ENCODE measurements around the gene FKBP4. TPM values are rescaled to one million over a fixed set of nuclear protein-coding genes. Genes with fewer than 3 reads are reported as not detected.
A peak's percentile ranks its signal among the peaks of the same experiment; 100 is the strongest.

The FKBP4 gene
- total and polyA plus RNA-seq, 9 of the 15 experiments (the other 6 are each of a cell fraction or from before 2014, with no cell fraction given), result 16.3 to 154 (median 90.1) TPM

- TF ChIP-seq, protein P1, sequence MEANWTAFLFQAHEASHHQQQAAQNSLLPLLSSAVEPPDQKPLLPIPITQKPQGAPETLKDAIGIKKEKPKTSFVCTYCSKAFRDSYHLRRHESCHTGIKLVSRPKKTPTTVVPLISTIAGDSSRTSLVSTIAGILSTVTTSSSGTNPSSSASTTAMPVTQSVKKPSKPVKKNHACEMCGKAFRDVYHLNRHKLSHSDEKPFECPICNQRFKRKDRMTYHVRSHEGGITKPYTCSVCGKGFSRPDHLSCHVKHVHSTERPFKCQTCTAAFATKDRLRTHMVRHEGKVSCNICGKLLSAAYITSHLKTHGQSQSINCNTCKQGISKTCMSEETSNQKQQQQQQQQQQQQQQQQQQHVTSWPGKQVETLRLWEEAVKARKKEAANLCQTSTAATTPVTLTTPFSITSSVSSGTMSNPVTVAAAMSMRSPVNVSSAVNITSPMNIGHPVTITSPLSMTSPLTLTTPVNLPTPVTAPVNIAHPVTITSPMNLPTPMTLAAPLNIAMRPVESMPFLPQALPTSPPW (CRISPR knock-in tag; IDR thresholded peaks at IDR 0.05), result peak; percentile 44; the same call in 1 of the 2 replicates
- TF ChIP-seq ZBTB5 (IDR thresholded peaks at IDR 0.05) (peak; percentile 87), CTBP1 (IDR thresholded peaks at IDR 0.05; ENCODE audit: borderline replicate concordance) (peak; percentile 91)
- TF ChIP-seq, protein P2, sequence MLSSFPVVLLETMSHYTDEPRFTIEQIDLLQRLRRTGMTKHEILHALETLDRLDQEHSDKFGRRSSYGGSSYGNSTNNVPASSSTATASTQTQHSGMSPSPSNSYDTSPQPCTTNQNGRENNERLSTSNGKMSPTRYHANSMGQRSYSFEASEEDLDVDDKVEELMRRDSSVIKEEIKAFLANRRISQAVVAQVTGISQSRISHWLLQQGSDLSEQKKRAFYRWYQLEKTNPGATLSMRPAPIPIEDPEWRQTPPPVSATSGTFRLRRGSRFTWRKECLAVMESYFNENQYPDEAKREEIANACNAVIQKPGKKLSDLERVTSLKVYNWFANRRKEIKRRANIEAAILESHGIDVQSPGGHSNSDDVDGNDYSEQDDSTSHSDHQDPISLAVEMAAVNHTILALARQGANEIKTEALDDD (IDR thresholded peaks at IDR 0.05), result no peak
Measured at GRCh38 chr12:2794736-2795289, at the start of gene FKBP4 (continued).

DNA sequence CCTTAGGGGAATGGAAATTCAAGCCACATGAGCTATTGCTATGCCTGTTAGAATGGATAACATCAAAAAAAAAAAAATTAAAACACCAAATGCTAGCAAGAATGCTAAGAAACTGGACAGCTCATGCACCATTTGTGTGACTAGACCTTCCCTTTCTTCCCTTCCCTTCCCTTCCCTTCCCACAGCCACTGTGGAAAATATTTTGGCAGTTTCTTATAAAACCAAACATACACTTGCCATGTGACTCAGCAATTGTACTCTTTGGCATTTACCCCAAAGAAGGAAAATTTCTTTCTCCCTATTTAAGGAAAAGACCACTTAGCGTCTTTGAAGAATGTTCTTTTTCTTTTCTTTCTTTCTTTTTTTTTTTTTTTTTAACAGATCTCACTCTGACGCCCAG, 49.1 kb upstream of the FKBP4 start:
- H4K20me1 ChIP-seq (replicated peaks; ENCODE audit: control insufficient read depth, insufficient read depth, low read length), result no peaks in the 10 kb centered on the region
- H3K27me3 ChIP-seq (ENCODE audit: control insufficient read depth in 2 of 2, insufficient read depth in 2 of 2, low read length in 2 of 2), result no peaks in the 10 kb centered on the region; a peak in 1 of 5 replicates
- FAIRE-seq (no peak), ATAC-seq (no peak), DNase-seq (ENCODE audit: extremely low read depth in 1 of 4, low spot score in 3 of 4) (no peak)
- H3K4me2 ChIP-seq (ENCODE audit: insufficient read depth, low read length), result no peak overlapping the region
- no peak overlapping the region for H3K9ac ChIP-seq (ENCODE audit: insufficient read depth in 1 of 2, low read depth in 2 of 2, low read length in 2 of 2)
- BruUV-seq (replicated peaks), result no TSS peak
- ChIA-PET POLR2A (no interaction called here), CTCF (ENCODE audit: low intra/inter-chr PET ratio) (no interaction called here)
- no peak overlapping the region for H2AFZ ChIP-seq (ENCODE audit: low read depth, low read length)
- H3K9me1 ChIP-seq (ENCODE audit: control insufficient read depth, insufficient read depth, low read length), result no peaks in the 10 kb centered on the region
- in situ Hi-C loops (cut with MboI) (no loop called here), intact Hi-C loops (cut with micrococcal nuclease) (no loop called here)
- H3K4me3 ChIP-seq, result no peak overlapping the region
- H3K27ac ChIP-seq (ENCODE audit: extremely low read depth, low read depth, low read length), result no peak overlapping the region
- H3K79me2 ChIP-seq (ENCODE audit: control insufficient read depth, insufficient read depth, low read length), result no peaks in the 10 kb centered on the region
- no peaks in the 10 kb centered on the region for H3K9me3 ChIP-seq (replicated peaks; ENCODE audit: control insufficient read depth, insufficient read depth, low read depth, low read length)
- no peaks in the 10 kb centered on the region for H3K4me1 ChIP-seq (replicated peaks in 1 of 2; ENCODE audit: control insufficient read depth in 2 of 2, insufficient read depth in 2 of 2, low read length in 2 of 2)
- H3K36me3 ChIP-seq (ENCODE audit: control insufficient read depth, insufficient read depth, low read length), result no peaks in the 10 kb centered on the region
- 0% methylated on average over 1 of the region's 2 CpGs for WGBS (ENCODE audit: insufficient coverage, low coverage, missing lambda C conversion rate)
- TF ChIP-seq MXD1 (CRISPR knock-in tag; IDR thresholded peaks at IDR 0.05; ENCODE audit: borderline replicate concordance, poor library complexity, severe bottlenecking) (no peak), JUNB (CRISPR knock-in tag; conservative IDR thresholded peaks at IDR 0.05) (no peak), ATF7 (IDR thresholded peaks at IDR 0.05) (no peak), ZNF12 (CRISPR knock-in tag; IDR thresholded peaks at IDR 0.05) (no peak), ZNF253 (CRISPR knock-in tag; conservative IDR thresholded peaks at IDR 0.05) (no peak)
- TF ChIP-seq, protein P3, sequence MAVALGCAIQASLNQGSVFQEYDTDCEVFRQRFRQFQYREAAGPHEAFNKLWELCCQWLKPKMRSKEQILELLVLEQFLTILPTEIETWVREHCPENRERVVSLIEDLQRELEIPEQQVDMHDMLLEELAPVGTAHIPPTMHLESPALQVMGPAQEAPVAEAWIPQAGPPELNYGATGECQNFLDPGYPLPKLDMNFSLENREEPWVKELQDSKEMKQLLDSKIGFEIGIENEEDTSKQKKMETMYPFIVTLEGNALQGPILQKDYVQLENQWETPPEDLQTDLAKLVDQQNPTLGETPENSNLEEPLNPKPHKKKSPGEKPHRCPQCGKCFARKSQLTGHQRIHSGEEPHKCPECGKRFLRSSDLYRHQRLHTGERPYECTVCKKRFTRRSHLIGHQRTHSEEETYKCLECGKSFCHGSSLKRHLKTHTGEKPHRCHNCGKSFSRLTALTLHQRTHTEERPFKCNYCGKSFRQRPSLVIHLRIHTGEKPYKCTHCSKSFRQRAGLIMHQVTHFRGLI (CRISPR knock-in tag; IDR thresholded peaks at IDR 0.05), result no peak
